Gastrocnemius medialis (tissue), 4 donors: Measurements from ENCODE around the gene PHACTR1. TPM values are rescaled to one million over a fixed set of nuclear protein-coding genes. Genes with fewer than 3 reads are reported as not detected.

Source experiments
- ATAC-seq, 2 donors: fragments of 150-250 bp; one replicate each; pipeline ENCODE4 v1.9.1; 2016
- DNase-seq, 2 donors: peaks; one replicate each; pipeline ENCODE4 v3.0.0-alpha.2; 2019
- H3K27ac ChIP-seq, 4 donors: fragments of 200-600 bp; sonication (generic); 1 replicate in 1 of 4; 2 replicates in 3 of 4; pipeline ENCODE4 v1.5.1; 2016 to 2018; ENCODE audit warnings: mild to moderate bottlenecking in 2 of 4, moderate library complexity in 1 of 4
- H3K27me3 ChIP-seq, 3 donors: fragments of 200-600 bp; sonication (generic) in 2 of 3; 1 replicate in 1 of 3; 2 replicates in 2 of 3; pipeline versions ENCODE4 v1.5.1 to v1.6.0; 2016 to 2019; ENCODE audit warnings: mild to moderate bottlenecking in 1 of 3, moderate library complexity in 1 of 3
- H3K36me3 ChIP-seq, 2 donors: fragments of 200-600 bp; sonication (generic) in 1 of 2; one replicate each; pipeline ENCODE4 v1.5.1; 2017 to 2018
- H3K4me1 ChIP-seq, 2 donors: fragments of 200-600 bp; sonication (generic) in 1 of 2; one replicate each; pipeline ENCODE4 v1.5.1; 2016 to 2017; ENCODE audit warnings: mild to moderate bottlenecking in 2 of 2
- H3K4me3 ChIP-seq, 4 donors: fragments of 200-600 bp; sonication (generic) in 3 of 4; 1 replicate in 1 of 4; 2 replicates in 3 of 4; pipeline ENCODE4 v1.5.1; 2016 to 2019; ENCODE audit warnings: mild to moderate bottlenecking in 2 of 4
- H3K9me3 ChIP-seq, 3 donors: fragments of 200-600 bp; sonication (generic) in 2 of 3; 1 replicate in 1 of 3; 2 replicates in 2 of 3; pipeline ENCODE4 v1.5.1; 2016 to 2019
- POLR2A ChIP-seq, 2 donors: fragments of 450-650 bp; IDR thresholded peaks; one replicate each; pipeline ENCODE4 v1.6.1; 2017; ENCODE audit warnings: antibody characterized with exemption in 2 of 2, mild to moderate bottlenecking in 2 of 2, moderate library complexity in 2 of 2
- in situ Hi-C, 4 donors: fragments of 200-750 bp; cut with MboI; loops; one replicate each; pipeline versions ENCODE4 v1.15.0 to v1.8.0; 2017; ENCODE audit warnings: low sequenced_read_pairs in 4 of 4
- intact Hi-C: fragments of 100-400 bp; cut with DNase I; formaldehyde crosslinking; loops from one replicate; pipeline ENCODE4 v1.15.1; 2023; ENCODE audit warnings: low total_unique reads
- total RNA-seq, 4 donors: library from RNA; depleted of rRNA; stranded (reverse); fragments of >200 nt; gene quantifications; one replicate each; pipeline versions ENCODE4 v1.1.0 to v1.2.3, GENCODE V29; 2016
- TF ChIP-seq, protein P1 (sequence below), 5 experiments: fragments of 450-650 bp in 3 of 5; fragments of 200-600 bp in 2 of 5; sonication (generic) in 2 of 5; IDR thresholded peaks in 4 of 5; conservative IDR thresholded peaks in 1 of 5; 1 replicate in 4 of 5; 2 replicates in 1 of 5; pipeline ENCODE4 v1.5.1; 2016 to 2019; ENCODE audit warnings: antibody characterized with exemption in 5 of 5, mild to moderate bottlenecking in 3 of 5, moderate library complexity in 3 of 5

The PHACTR1 gene
- total RNA-seq, 4 donors from 2014 or later, result 0.07 to 0.82 (median 0.21) TPM

DNA sequence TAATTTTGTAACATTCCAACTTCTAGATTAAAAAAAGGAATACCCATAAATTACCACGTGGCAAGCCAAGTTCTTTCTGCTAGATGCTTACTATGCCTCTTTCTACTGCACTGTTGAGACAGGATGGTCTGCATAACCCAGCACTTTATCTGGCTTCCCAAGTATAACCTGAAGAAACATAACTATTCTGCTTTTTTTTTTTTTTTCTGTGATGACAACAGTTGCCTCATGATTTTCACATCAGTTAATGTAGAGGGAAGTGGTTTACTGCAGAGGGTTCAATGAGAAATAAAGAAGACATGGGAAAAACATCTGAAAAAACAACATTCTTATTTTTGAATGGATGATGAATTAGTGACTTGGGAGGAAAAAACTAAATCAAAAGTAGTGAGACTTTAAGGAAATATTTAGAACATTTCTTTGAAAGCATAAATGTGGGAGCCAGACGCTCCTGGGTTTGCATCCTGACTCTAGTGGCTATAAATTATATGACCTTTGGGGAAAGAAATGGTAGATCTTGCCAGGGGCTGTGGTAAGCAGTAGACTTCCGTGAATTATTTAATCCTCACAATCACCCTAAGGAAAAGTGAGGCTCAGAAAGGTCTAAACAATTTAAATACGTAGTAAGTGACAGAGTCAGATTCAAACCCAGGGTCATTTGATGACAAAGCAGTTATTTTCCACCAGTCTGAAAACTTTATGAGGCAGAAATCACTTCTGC is 230.7 kb downstream of the PHACTR1 start:
- DNase-seq (no peak), ATAC-seq (no peak)
- no peaks in the 10 kb centered on the region for H3K4me1 ChIP-seq
- TF ChIP-seq POLR2A (IDR thresholded peaks at IDR 0.05), result no peak
- TF ChIP-seq, protein P1, sequence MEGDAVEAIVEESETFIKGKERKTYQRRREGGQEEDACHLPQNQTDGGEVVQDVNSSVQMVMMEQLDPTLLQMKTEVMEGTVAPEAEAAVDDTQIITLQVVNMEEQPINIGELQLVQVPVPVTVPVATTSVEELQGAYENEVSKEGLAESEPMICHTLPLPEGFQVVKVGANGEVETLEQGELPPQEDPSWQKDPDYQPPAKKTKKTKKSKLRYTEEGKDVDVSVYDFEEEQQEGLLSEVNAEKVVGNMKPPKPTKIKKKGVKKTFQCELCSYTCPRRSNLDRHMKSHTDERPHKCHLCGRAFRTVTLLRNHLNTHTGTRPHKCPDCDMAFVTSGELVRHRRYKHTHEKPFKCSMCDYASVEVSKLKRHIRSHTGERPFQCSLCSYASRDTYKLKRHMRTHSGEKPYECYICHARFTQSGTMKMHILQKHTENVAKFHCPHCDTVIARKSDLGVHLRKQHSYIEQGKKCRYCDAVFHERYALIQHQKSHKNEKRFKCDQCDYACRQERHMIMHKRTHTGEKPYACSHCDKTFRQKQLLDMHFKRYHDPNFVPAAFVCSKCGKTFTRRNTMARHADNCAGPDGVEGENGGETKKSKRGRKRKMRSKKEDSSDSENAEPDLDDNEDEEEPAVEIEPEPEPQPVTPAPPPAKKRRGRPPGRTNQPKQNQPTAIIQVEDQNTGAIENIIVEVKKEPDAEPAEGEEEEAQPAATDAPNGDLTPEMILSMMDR (IDR thresholded peaks at IDR 0.05 in 4 of 5, conservative IDR thresholded peaks at IDR 0.05 in 1 of 5), result no peak
- H3K36me3 ChIP-seq, result no peaks in the 10 kb centered on the region
- H3K4me3 ChIP-seq, result no peak overlapping the region
- H3K27me3 ChIP-seq, result no peaks in the 10 kb centered on the region
- no peak overlapping the region for H3K27ac ChIP-seq
- in situ Hi-C loops (no loop called here), intact Hi-C loops (no loop called here)
- no peaks in the 10 kb centered on the region for H3K9me3 ChIP-seq

DNA sequence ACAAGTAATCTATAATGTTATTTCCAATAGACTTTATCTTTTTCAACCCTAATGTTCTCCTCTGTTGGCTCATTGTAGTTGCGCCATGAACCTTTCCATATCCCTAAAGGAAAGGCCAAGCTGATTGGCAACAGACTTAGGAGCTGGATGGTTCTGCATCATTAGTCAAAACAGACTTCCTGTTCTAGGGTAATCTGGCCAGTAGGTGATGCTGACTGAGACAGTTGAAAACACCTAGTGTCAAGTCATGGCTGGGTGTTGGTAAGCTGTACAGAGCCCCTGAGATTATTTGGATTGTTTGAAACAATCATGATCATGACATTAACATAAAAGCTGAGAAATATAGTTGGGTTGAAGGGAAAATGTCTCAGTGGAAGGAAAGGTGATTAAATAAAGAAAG is 231.4 kb downstream of the PHACTR1 start:
- in situ Hi-C loops, result no loop called here
- ATAC-seq, result no peak
- Histone ChIP-seq H3K4me1 (no peaks in the 10 kb centered on the region), H3K27ac (no peak overlapping the region), H3K4me3 (no peak overlapping the region), H3K36me3 (no peaks in the 10 kb centered on the region), H3K27me3 (no peaks in the 10 kb centered on the region), H3K9me3 (no peaks in the 10 kb centered on the region)
- intact Hi-C loops, result no loop called here
- DNase-seq, result no peak
- TF ChIP-seq, protein P1 (IDR thresholded peaks at IDR 0.05 in 4 of 5, conservative IDR thresholded peaks at IDR 0.05 in 1 of 5), result no peak
- TF ChIP-seq POLR2A (IDR thresholded peaks at IDR 0.05), result no peak

DNA sequence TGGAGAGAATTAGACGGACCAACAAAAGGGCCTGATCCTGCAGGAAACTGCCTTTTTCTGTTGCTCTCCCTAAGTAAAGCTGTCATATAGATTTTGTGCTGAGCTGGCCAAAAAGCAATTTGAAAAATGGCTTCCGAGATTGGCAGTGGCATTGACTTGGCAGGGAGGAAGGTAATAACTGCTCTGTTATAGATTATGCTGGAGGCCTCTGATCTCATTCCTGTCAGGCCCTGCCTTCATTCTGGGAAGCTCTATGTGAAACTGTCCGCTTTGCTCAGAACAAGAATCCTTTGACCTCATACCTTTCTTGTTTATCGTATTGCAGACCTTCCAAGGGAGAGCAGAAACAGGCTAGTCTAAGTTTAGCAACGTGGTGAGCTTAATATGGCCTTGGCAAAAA is 234.4 kb downstream of the PHACTR1 start:
- Histone ChIP-seq H3K27ac (no peak overlapping the region), H3K9me3 (no peaks in the 10 kb centered on the region), H3K27me3 (peaks cover 0 to under 1% (median 0%) of the 10 kb centered on the region in 3 donors), H3K4me3 (no peak overlapping the region), H3K36me3 (no peaks in the 10 kb centered on the region), H3K4me1 (no peaks in the 10 kb centered on the region)
- intact Hi-C loops, result loop anchor here (10.0 kb wide), 1 partner anchor 354 kb away; no protein-coding TSS in a partner anchor
- ATAC-seq (no peak), DNase-seq (no peak)
- TF ChIP-seq, protein P1 (IDR thresholded peaks at IDR 0.05 in 4 of 5, conservative IDR thresholded peaks at IDR 0.05 in 1 of 5), result no peak
- no peak for TF ChIP-seq POLR2A (IDR thresholded peaks at IDR 0.05)
- in situ Hi-C loops, result no loop called here

DNA sequence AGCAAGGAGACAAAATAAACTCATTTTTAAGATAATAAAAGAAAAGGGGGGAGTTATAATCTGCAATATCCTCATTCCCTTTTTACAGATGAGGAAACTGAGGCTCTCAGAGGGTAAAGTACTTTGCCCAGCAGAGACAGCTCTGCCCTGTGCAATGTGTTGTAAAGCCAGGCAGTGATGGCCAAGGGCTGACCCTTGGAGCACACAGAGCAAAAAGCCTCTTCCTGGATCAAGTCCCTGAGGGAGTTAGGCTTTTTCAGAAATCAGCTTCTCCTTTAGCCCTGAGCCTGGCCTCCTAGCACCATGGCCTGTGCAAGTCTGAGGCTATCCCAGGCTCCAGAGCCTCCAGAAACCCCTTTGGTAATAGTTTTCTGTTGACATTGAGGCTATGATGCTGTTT is 234.8 kb downstream of the PHACTR1 start:
- Histone ChIP-seq H3K27ac (no peak overlapping the region), H3K4me3 (no peak overlapping the region), H3K36me3 (no peaks in the 10 kb centered on the region), H3K4me1 (no peaks in the 10 kb centered on the region), H3K9me3 (no peaks in the 10 kb centered on the region), H3K27me3 (peaks cover 0 to 5% (median 4%) of the 10 kb centered on the region in 3 donors)
- in situ Hi-C loops, result no loop called here
- no peak for ATAC-seq
- no peak for DNase-seq
- TF ChIP-seq POLR2A (IDR thresholded peaks at IDR 0.05), result no peak
- TF ChIP-seq, protein P1 (IDR thresholded peaks at IDR 0.05 in 4 of 5, conservative IDR thresholded peaks at IDR 0.05 in 1 of 5), result no peak
- intact Hi-C loops, result loop anchor here (10.0 kb wide), 1 partner anchor 353 kb away; no protein-coding TSS in a partner anchor
